CD14-positive monocyte (primary cell): ENCODE measurements around the gene PIWIL4. TPM values are rescaled to one million over a fixed set of nuclear protein-coding genes. Genes with fewer than 3 reads are reported as not detected.

Experiments
- DNase-seq, 3 donors: peaks; one replicate each; pipeline ENCODE4 v3.0.0-alpha.2; 2011 to 2022
- H2AFZ ChIP-seq: 2 replicates; pipeline ENCODE4 v1.6.0; 2012; ENCODE audit warnings: mild to moderate bottlenecking, low read depth, low read length, inconsistent platforms; ENCODE audit not compliant: insufficient read depth, poor library complexity, severe bottlenecking
- H3K27ac ChIP-seq, 2 donors: 1 replicate in 1 of 2; 2 replicates in 1 of 2; pipeline ENCODE4 v1.5.1; 2012 to 2013; ENCODE audit warnings: low read length in 2 of 2, control low read depth in 1 of 2, inconsistent platforms in 1 of 2, low read depth in 1 of 2, mild to moderate bottlenecking in 1 of 2
- H3K27me3 ChIP-seq, 2 donors: one replicate each; pipeline versions ENCODE4 v1.6.0 to v1.6.1; 2011 to 2013; ENCODE audit warnings: low read length in 2 of 2; ENCODE audit not compliant: control insufficient read depth in 2 of 2, insufficient read depth in 2 of 2
- H3K36me3 ChIP-seq, 2 donors: replicated peaks in 1 of 2; 1 replicate in 1 of 2; 2 replicates in 1 of 2; pipeline versions ENCODE4 v1.5.1 to v1.6.1; 2012 to 2013; ENCODE audit warnings: low read length in 2 of 2, control low read depth in 1 of 2, inconsistent platforms in 1 of 2, mild to moderate bottlenecking in 1 of 2; ENCODE audit not compliant: insufficient read depth in 2 of 2, control insufficient read depth in 1 of 2
- H3K4me1 ChIP-seq, 2 donors: 1 replicate in 1 of 2; 2 replicates in 1 of 2; pipeline versions ENCODE4 v1.5.1 to v1.6.1; 2012 to 2013; ENCODE audit warnings: low read length in 2 of 2, control low read depth in 1 of 2, inconsistent platforms in 1 of 2, mild to moderate bottlenecking in 1 of 2, moderate library complexity in 1 of 2; ENCODE audit not compliant: insufficient read depth in 2 of 2, control insufficient read depth in 1 of 2
- H3K4me2 ChIP-seq: replicated peaks from 2 replicates; pipeline ENCODE3; 2012; ENCODE audit warnings: low read length, moderate library complexity, mild to moderate bottlenecking; ENCODE audit not compliant: poor library complexity, severe bottlenecking; ENCODE audit errors: extremely low read depth
- H3K4me3 ChIP-seq, 3 experiments: fragments of 200-600 bp in 1 of 3; sonication (generic) in 1 of 3; replicated peaks in 1 of 3; 1 replicate in 2 of 3; 2 replicates in 1 of 3; pipeline ENCODE4 v1.5.1; 2011 to 2013; ENCODE audit warnings: low read length in 3 of 3, mild to moderate bottlenecking in 3 of 3, control low read depth in 2 of 3, low read depth in 2 of 3, inconsistent platforms in 1 of 3, moderate library complexity in 1 of 3
- H3K79me2 ChIP-seq: 2 replicates; pipeline ENCODE4 v1.6.0; 2012; ENCODE audit warnings: mild to moderate bottlenecking, control low read depth, inconsistent platforms, low read length, moderate library complexity; ENCODE audit not compliant: insufficient read depth
- H3K9ac ChIP-seq: 2 replicates; pipeline ENCODE4 v1.6.0; 2017; ENCODE audit warnings: low read length, mild to moderate bottlenecking; ENCODE audit not compliant: insufficient read depth, poor library complexity, severe bottlenecking
- H3K9me3 ChIP-seq, 2 donors: replicated peaks in 1 of 2; 1 replicate in 1 of 2; 2 replicates in 1 of 2; pipeline versions ENCODE4 v1.5.1 to v1.6.1; 2012 to 2013; ENCODE audit warnings: low read length in 2 of 2, control low read depth in 1 of 2; ENCODE audit not compliant: control insufficient read depth in 1 of 2, insufficient read depth in 1 of 2
- H4K20me1 ChIP-seq: 2 replicates; pipeline ENCODE4 v1.6.0; 2012; ENCODE audit warnings: mild to moderate bottlenecking, low read length, control low read depth, moderate library complexity; ENCODE audit not compliant: insufficient read depth
- H3K27ac Mint-ChIP-seq, 7 donors: one replicate each; pipeline ENCODE4 v1.8.0; 2020; ENCODE audit warnings: mild to moderate bottlenecking in 7 of 7, mixed read lengths in 7 of 7, moderate library complexity in 6 of 7, inconsistent platforms in 2 of 7
- H3K27me3 Mint-ChIP-seq, 3 donors: one replicate each; pipeline ENCODE4 v1.8.0; 2021 to 2022; ENCODE audit warnings: low read depth in 3 of 3, mild to moderate bottlenecking in 3 of 3, mixed read lengths in 3 of 3, moderate library complexity in 3 of 3, inconsistent platforms in 1 of 3
- H3K36me3 Mint-ChIP-seq, 2 donors: one replicate each; pipeline ENCODE4 v1.8.0; 2020; ENCODE audit warnings: mixed read lengths in 2 of 2, inconsistent platforms in 1 of 2, mild to moderate bottlenecking in 1 of 2
- H3K4me1 Mint-ChIP-seq: one replicate; pipeline ENCODE4 v1.8.0; 2020; ENCODE audit warnings: mild to moderate bottlenecking, mixed read lengths
- H3K4me3 Mint-ChIP-seq, 2 donors: one replicate each; pipeline ENCODE4 v1.8.0; 2020; ENCODE audit warnings: mild to moderate bottlenecking in 2 of 2, mixed read lengths in 2 of 2, moderate library complexity in 1 of 2
- H3K9me3 Mint-ChIP-seq, 7 donors: one replicate each; pipeline ENCODE4 v1.8.0; 2020 to 2022; ENCODE audit warnings: mixed read lengths in 7 of 7, mild to moderate bottlenecking in 6 of 7, moderate library complexity in 6 of 7, inconsistent platforms in 2 of 7
- CTCF ChIP-seq: fragments of 200-600 bp; IDR thresholded peaks from one replicate; pipeline ENCODE4 v1.8.0; 2022; ENCODE audit warnings: antibody characterized with exemption, mild to moderate bottlenecking
- WGBS: methylation state at CpG from one replicate; pipeline ENCODE4 v1.1.5; 2013; ENCODE audit warnings: missing lambda C conversion rate; ENCODE audit not compliant: insufficient coverage; 5-methylcytosine and 5-hydroxymethylcytosine counted together
- intact Hi-C, 2 donors: fragments of 100-400 bp; cut with micrococcal nuclease; formaldehyde crosslinking; loops; one replicate each; pipeline versions ENCODE4 v1.15.0 to v1.15.1; 2023
- polyA plus RNA-seq, 3 donors: library from polyadenylated mRNA; depleted of rRNA in 1 of 3; unstranded in 2 of 3; stranded (reverse) in 1 of 3; fragments of 300-500 nt in 2 of 3; fragments of >200 nt in 1 of 3; fragmentation: Illumina TruSeq in 2 of 3; gene quantifications; 1 replicate in 2 of 3; 2 replicates in 1 of 3; pipeline ENCODE4 v1.2.3, GENCODE V29; 2012 to 2021

PIWIL4 gene
- polyA plus RNA-seq, 3 donors = 0.98 to 14.2 (median 1.1) TPM

GRCh38 chr11:94532211-94532610, 35.0 kb upstream of the PIWIL4 start:
- Mint-ChIP-seq H3K4me1 (peaks cover 39% of the 10 kb centered on the region), H3K27me3 (no peaks in the 10 kb centered on the region), H3K27ac (no peak overlapping the region), H3K4me3 (no peak overlapping the region), H3K36me3 (no peaks in the 10 kb centered on the region), H3K9me3 (no peaks in the 10 kb centered on the region)
- no peaks in the 10 kb centered on the region for H3K36me3 ChIP-seq
- peaks cover 29 to 32% of the 10 kb centered on the region in 2 donors for H3K4me1 ChIP-seq
- 94% methylated on average over 2 of the region's 3 CpGs for WGBS
- peaks cover 18% of the 10 kb centered on the region for H3K79me2 ChIP-seq
- no peaks in the 10 kb centered on the region for H3K27me3 ChIP-seq
- no peaks in the 10 kb centered on the region for H4K20me1 ChIP-seq
- H3K4me2 ChIP-seq = no peak overlapping the region
- no peaks in the 10 kb centered on the region for H3K9me3 ChIP-seq
- no peak overlapping the region for H3K4me3 ChIP-seq
- H3K27ac ChIP-seq = no peak overlapping the region
- H3K9ac ChIP-seq = no peak overlapping the region
- no peak for TF ChIP-seq CTCF
- intact Hi-C loops = no loop called here
- no peak overlapping the region for H2AFZ ChIP-seq
- DNase-seq = no peak

- peaks cover 33 to 38% of the 10 kb centered on the region in 2 donors for H3K4me1 ChIP-seq
- DNase-seq = no peak
- Mint-ChIP-seq H3K4me1 (peaks cover 44% of the 10 kb centered on the region), H3K27ac (peak overlapping the region in 2 of 7 donors; percentile 30 to 39), H3K4me3 (no peak overlapping the region), H3K9me3 (no peaks in the 10 kb centered on the region), H3K36me3 (no peaks in the 10 kb centered on the region), H3K27me3 (no peaks in the 10 kb centered on the region)
- no peak overlapping the region for H3K4me2 ChIP-seq
- H3K9ac ChIP-seq = no peak overlapping the region
- intact Hi-C loops = no loop called here
- H3K9me3 ChIP-seq = no peaks in the 10 kb centered on the region
- H3K4me3 ChIP-seq = no peak overlapping the region
- H2AFZ ChIP-seq = no peak overlapping the region
- H3K79me2 ChIP-seq = peaks cover 24% of the 10 kb centered on the region
- WGBS = no CpG with 5 or more reads among the region's 1 CpG
- H3K36me3 ChIP-seq = no peaks in the 10 kb centered on the region
- H3K27me3 ChIP-seq = no peaks in the 10 kb centered on the region
- H3K27ac ChIP-seq = peak overlapping the region in 1 of 2 donors; percentile 60
- TF ChIP-seq CTCF = no peak
- H4K20me1 ChIP-seq = no peaks in the 10 kb centered on the region
Observed at GRCh38 chr11:94533206-94533605, 34.0 kb upstream of the PIWIL4 start.
